Gastroesophageal sphincter (tissue), 4 donors: ENCODE measurements around the gene PDK1. TPM values are rescaled to one million over a fixed set of nuclear protein-coding genes. Genes with fewer than 3 reads are reported as not detected.

Source experiments
- ATAC-seq: fragments of 150-250 bp; one replicate; pipeline ENCODE4 v1.9.1; 2016; ENCODE audit warnings: mild to moderate bottlenecking, moderate library complexity
- H3K27ac ChIP-seq, 4 donors: fragments of 200-600 bp; sonication (generic) in 3 of 4; 1 replicate in 3 of 4; 2 replicates in 1 of 4; pipeline ENCODE4 v1.5.1; 2016 to 2019
- H3K27me3 ChIP-seq: fragments of 200-600 bp; sonication (generic); one replicate; pipeline ENCODE4 v1.5.1; 2019
- H3K36me3 ChIP-seq, 2 donors: fragments of 200-600 bp; sonication (generic); one replicate each; pipeline ENCODE4 v1.5.1; 2019; ENCODE audit warnings: control low read depth in 1 of 2
- H3K4me1 ChIP-seq, 3 donors: fragments of 200-600 bp; sonication (generic); 1 replicate in 2 of 3; 2 replicates in 1 of 3; pipeline ENCODE4 v1.5.1; 2016 to 2019; ENCODE audit warnings: control low read depth in 2 of 3
- H3K4me3 ChIP-seq, 2 donors: fragments of 200-600 bp; sonication (generic); one replicate each; pipeline ENCODE4 v1.5.1; 2019; ENCODE audit warnings: mild to moderate bottlenecking in 1 of 2, moderate library complexity in 1 of 2
- H3K9me3 ChIP-seq, 3 donors: fragments of 200-600 bp; sonication (generic); one replicate each; pipeline ENCODE4 v1.5.1; 2017 to 2019; ENCODE audit warnings: control low read depth in 2 of 3
- EP300 ChIP-seq: sonication (generic); formaldehyde crosslinking; IDR thresholded peaks from one replicate; pipeline ENCODE4 v1.6.1; 2017; ENCODE audit warnings: antibody characterized with exemption, mild to moderate bottlenecking
- POLR2A ChIP-seq, 2 donors: fragments of 450-650 bp; IDR thresholded peaks; one replicate each; pipeline ENCODE4 v1.6.1; 2017; ENCODE audit warnings: antibody characterized with exemption in 2 of 2, mild to moderate bottlenecking in 2 of 2, moderate library complexity in 1 of 2
- POLR2AphosphoS5 ChIP-seq: sonication (generic); formaldehyde crosslinking; IDR thresholded peaks from one replicate; pipeline ENCODE4 v1.6.1; 2017; ENCODE audit warnings: antibody characterized with exemption
- WGBS, 2 donors: methylation state at CpG; one replicate each; pipeline ENCODE4 v1.1.5; 2018; ENCODE audit warnings: low coverage in 1 of 2; 5-methylcytosine and 5-hydroxymethylcytosine counted together
- total RNA-seq, 4 donors: library from RNA; depleted of rRNA; stranded (reverse); fragments of >200 nt; gene quantifications; one replicate each; pipeline ENCODE4 v1.1.0, GENCODE V29; 2016
- TF ChIP-seq, protein P1 (sequence below), 4 experiments: fragments of 200-600 bp in 2 of 4; fragments of 450-650 bp in 2 of 4; sonication (generic) in 1 of 4; IDR thresholded peaks; one replicate each; pipeline ENCODE4 v1.5.1; 2017 to 2019; ENCODE audit warnings: antibody characterized with exemption in 4 of 4, mild to moderate bottlenecking in 2 of 4, moderate library complexity in 2 of 4

PDK1 gene
- total RNA-seq, 4 donors from 2014 or later: 9.4 to 19.3 (median 12.1) TPM

DNA sequence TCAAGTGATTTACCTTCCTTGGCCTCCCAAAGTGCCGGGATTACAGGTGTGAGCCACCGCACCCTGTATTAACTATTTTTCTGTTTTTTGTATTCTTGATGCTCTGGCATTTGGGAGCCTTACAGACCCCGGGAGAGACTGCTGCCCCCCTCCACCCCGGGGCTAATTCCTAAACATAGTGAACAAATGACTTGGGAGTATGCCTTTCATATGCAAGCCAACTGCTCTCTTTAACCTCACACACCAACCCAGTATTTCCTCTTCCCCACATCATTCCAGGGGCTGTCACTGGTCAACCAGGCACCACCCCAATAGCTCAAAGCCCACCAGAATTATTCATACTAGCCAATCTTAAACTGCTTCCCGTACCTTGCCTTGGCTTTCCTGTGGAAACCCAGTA, 79.7 kb downstream of the PDK1 start:
- no peak for ATAC-seq
- no peak overlapping the region for H3K27ac ChIP-seq
- 83 to 100% methylated on average over 2 to 5 of the region's 5 CpGs for WGBS, 2 donors
- H3K27me3 ChIP-seq: no peaks in the 10 kb centered on the region
- no peaks in the 10 kb centered on the region for H3K4me1 ChIP-seq
- H3K36me3 ChIP-seq: no peaks in the 10 kb centered on the region
- TF ChIP-seq EP300 (no peak), POLR2A (IDR thresholded peaks at IDR 0.05) (no peak), POLR2AphosphoS5 (no peak)
- TF ChIP-seq, protein P1, sequence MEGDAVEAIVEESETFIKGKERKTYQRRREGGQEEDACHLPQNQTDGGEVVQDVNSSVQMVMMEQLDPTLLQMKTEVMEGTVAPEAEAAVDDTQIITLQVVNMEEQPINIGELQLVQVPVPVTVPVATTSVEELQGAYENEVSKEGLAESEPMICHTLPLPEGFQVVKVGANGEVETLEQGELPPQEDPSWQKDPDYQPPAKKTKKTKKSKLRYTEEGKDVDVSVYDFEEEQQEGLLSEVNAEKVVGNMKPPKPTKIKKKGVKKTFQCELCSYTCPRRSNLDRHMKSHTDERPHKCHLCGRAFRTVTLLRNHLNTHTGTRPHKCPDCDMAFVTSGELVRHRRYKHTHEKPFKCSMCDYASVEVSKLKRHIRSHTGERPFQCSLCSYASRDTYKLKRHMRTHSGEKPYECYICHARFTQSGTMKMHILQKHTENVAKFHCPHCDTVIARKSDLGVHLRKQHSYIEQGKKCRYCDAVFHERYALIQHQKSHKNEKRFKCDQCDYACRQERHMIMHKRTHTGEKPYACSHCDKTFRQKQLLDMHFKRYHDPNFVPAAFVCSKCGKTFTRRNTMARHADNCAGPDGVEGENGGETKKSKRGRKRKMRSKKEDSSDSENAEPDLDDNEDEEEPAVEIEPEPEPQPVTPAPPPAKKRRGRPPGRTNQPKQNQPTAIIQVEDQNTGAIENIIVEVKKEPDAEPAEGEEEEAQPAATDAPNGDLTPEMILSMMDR (IDR thresholded peaks at IDR 0.05): no peak
- no peak overlapping the region for H3K4me3 ChIP-seq
- H3K9me3 ChIP-seq: no peaks in the 10 kb centered on the region

DNA sequence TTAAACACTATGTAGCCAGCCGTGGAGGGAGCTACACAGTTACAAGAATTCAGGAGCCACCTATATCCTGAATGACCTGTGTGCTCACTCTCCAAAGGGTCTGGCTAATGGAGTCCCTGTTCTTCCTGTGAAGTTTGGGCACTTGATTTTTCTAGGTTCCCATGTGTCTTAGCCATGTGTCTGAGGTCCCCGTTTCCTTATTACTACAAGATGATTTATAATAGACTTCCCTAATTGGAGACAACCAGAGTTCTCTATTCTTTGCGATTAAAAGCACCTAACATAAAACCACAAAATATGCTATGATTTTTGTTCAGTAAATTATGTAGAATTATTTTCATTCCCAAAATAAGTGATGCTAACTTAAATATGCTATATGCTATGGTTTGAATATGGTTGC, 83.4 kb downstream of the PDK1 start:
- Histone ChIP-seq H3K4me3 (no peak overlapping the region), H3K36me3 (no peaks in the 10 kb centered on the region), H3K27me3 (no peaks in the 10 kb centered on the region), H3K9me3 (no peaks in the 10 kb centered on the region), H3K4me1 (no peaks in the 10 kb centered on the region), H3K27ac (no peak overlapping the region)
- no peak for ATAC-seq
- TF ChIP-seq POLR2AphosphoS5: no peak
- TF ChIP-seq, protein P1 (IDR thresholded peaks at IDR 0.05): no peak
- TF ChIP-seq EP300: no peak
- TF ChIP-seq POLR2A (IDR thresholded peaks at IDR 0.05): no peak
- 70 to 90% methylated on average over 1 to 3 of the region's 3 CpGs for WGBS, 2 donors

DNA sequence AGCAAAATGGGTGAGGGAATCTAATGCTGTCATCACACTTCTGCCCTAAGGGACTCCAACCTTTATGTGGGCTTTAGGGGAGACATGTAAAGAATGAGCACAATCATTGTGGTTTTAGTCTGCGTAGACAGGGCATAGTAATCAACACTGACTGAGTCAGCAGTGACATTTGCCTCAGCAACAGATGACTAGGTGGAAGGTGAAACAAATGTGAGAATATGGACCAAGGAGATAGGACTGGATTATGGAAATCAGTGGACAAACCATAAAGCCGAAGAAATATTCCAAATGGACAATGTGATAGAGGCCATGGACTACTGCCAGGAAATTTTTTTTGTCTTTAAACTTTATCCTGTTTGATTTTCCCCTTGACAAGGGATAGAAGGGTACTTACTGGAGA, 83.9 kb downstream of the PDK1 start:
- no peak for TF ChIP-seq EP300
- no peak for TF ChIP-seq POLR2A (IDR thresholded peaks at IDR 0.05)
- TF ChIP-seq, protein P1 (IDR thresholded peaks at IDR 0.05): no peak
- no peak for TF ChIP-seq POLR2AphosphoS5
- Histone ChIP-seq H3K36me3 (no peaks in the 10 kb centered on the region), H3K4me1 (no peaks in the 10 kb centered on the region), H3K9me3 (no peaks in the 10 kb centered on the region), H3K27me3 (no peaks in the 10 kb centered on the region), H3K27ac (no peak overlapping the region), H3K4me3 (no peak overlapping the region)
- WGBS, 2 donors: 41 to 64% methylated on average over 2 of the region's 2 CpGs
- ATAC-seq: no peak

DNA sequence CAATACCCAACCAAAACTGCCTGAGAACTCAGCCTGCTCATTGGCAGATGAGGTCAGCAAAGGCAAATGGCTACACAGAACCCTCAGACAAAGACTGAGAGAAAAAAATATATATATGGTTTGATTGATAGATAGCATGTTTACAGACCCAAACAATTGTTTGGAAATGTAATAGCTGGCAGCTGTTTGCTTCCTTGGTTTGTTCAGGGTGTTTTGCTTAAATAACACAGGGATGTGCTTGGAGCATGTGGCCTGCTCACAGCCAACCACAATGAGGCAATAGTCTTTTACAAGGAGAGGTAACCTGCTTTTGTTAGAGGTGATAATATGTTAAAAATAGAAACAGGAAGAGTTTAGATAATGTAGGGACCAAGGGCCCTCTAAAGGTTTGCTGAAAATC, 84.5 kb downstream of the PDK1 start:
- H3K9me3 ChIP-seq: no peaks in the 10 kb centered on the region
- no peak overlapping the region for H3K27ac ChIP-seq
- H3K36me3 ChIP-seq: no peaks in the 10 kb centered on the region
- no peaks in the 10 kb centered on the region for H3K27me3 ChIP-seq
- H3K4me1 ChIP-seq: no peaks in the 10 kb centered on the region
- TF ChIP-seq, protein P1 (IDR thresholded peaks at IDR 0.05): no peak
- TF ChIP-seq POLR2A (IDR thresholded peaks at IDR 0.05): no peak
- no peak for TF ChIP-seq EP300
- no peak for TF ChIP-seq POLR2AphosphoS5
- H3K4me3 ChIP-seq: no peak overlapping the region
- ATAC-seq: no peak

DNA sequence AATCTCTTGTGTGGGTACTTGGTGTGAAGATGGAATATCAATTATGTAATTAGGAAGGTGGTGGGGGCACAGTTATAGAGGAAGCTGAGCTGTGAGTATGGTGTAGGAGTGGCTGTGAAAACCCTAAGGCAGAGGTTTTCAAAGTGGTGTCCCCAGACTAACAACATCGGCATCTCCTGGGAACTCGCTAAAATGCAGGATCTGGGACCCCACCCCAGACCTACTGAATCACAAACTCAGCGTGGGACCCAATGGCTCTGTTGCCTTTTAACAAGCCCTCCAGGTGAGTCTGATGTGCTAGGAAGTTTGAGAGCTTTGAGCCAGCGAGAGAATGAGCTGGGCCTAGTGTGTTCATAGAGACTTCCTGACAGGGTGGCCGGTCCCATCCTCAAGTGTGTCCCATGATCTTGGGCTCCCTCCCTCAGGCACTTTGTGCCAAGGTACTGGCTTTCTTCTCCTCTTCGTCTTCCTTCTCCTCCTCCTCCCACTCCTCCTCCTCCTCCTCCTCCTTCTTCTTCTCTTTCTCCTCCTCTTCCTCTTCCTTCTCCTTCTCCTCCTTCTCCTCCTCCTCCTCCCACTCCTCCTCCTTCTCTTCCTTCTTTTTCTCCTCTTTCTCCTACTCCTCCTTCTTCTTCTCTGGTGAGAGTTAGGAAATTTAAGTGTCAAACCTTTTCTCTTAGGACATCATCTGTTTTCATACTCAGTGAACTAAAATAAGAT, 86.6 kb downstream of the PDK1 start:
- no peak for TF ChIP-seq POLR2A (IDR thresholded peaks at IDR 0.05)
- no peak for TF ChIP-seq EP300
- no peak for TF ChIP-seq POLR2AphosphoS5
- TF ChIP-seq, protein P1 (IDR thresholded peaks at IDR 0.05): no peak
- Histone ChIP-seq H3K36me3 (no peaks in the 10 kb centered on the region), H3K4me3 (no peak overlapping the region), H3K9me3 (no peaks in the 10 kb centered on the region), H3K4me1 (no peaks in the 10 kb centered on the region), H3K27me3 (no peaks in the 10 kb centered on the region), H3K27ac (no peak overlapping the region)
- 38 to 76% methylated on average over 4 to 5 of the region's 6 CpGs for WGBS, 2 donors
- no peak for ATAC-seq
